ENCODE results near the gene ZNF585A.
A peak's percentile ranks its signal among the peaks of the same experiment; 100 is the strongest.
"Not testable (repeated sequence)": the region's sequence is repeated elsewhere in the genome, so short reads cannot be mapped to it uniquely, and the experiment has no call there.

ZNF585A gene

GRCh38 chr19:37172368-37173366, at the start of gene ZNF585A:
TSS of gene ZNF585A (minus strand) at chr19:37172695. CDS start at chr19:37169910, 2,785 bp downstream.
- peak; percentile 89 to 90 for DNase-seq

DNA sequence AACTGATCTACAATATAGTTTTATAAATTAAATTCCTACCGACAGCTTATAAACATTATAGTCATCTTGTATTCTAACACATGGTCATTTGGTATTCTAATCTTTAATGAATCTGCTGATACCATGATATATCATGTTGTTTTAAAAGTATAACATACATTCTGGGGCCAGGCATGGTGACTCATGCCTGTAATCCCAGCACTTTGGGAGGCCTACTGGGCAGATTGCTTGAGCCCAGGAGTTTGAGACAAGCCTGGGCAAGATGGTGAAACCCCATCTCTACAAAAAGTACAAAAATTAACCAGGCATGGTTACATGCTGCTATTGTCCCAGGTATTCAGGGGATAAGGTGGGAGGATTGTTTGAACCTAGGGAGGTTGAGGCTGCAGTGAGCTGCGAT, 48.6 kb upstream of the ZNF585A start:
- DNase-seq = no peak

DNA sequence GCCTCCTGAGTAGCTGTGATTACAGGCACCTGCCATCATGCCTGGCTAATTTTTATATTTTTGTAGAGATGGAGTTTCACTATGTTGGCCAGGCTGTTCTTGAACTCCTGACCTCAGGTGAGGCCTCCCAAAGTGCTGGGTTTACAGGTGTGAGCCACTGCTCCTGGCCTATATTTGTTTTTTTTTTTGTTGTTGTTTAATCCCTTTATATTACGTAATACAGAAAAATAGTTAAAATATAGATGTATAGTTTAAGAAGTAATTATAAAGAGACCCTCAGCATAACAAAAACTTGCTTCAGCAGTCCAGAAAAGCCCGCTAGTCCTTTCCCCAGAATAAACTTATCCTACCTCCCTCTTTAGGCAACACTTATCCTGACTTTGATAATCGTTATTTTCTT, 47.9 kb upstream of the ZNF585A start:
- DNase-seq = no peak

- DNase-seq = no peak
These were observed 46.1 kb upstream of the ZNF585A start for GRCh38 chr19:37218592-37218935.

GRCh38 chr19:37217775-37218591, 45.5 kb upstream of the ZNF585A start, which contains the start of gene ZNF383:
TSS of gene ZNF383 (plus strand) at chr19:37218214. CDS start at chr19:37230454, 12,240 bp downstream.
- peak; percentile 81 to 83 for DNase-seq

- no peak for DNase-seq
These were observed 44.9 kb upstream of the ZNF585A start for GRCh38 chr19:37217480-37217774.

DNA sequence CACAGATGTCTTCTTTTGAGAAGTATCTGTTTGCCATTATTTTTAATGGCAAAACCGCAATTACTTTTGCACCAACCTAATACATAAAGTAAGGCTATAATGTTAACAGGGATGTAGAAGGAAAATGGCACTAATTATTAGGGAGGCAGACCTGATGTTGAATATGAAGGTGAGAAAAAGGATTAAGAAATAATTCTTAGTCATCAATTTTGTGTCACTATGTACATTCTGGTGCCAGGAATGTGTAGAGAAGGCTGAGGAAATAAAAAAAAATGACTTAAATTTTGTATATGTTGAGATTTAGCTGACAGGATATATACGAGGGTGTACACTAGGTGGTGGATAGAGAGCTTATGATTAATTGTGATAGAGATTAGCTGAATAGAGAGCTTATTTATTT, 25.3 kb upstream of the ZNF585A start:
- no peak for DNase-seq

GRCh38 chr19:37197115-37197514, 24.6 kb upstream of the ZNF585A start:
- DNase-seq = not testable (repeated sequence)

GRCh38 chr19:37195248-37195647, 22.8 kb upstream of the ZNF585A start:
- not testable (repeated sequence) for DNase-seq

DNA sequence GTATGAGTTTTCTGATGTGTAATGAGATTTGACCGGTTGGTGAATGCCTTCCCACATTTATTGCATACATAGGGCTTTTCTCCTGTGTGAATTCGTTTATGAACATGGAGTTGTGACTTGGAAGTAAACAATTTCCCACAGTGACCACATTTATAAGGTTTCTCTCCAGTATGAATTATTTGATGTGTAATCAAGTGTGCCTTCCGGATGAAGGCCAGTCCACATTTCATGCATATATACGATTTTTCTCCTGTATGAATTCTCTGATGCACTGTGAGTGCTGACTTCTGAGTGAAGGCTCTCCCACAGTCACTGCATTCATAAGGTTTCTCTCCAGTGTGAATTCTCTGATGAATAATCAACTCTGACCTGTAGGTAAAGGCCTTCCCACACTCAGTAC, 13.6 kb upstream of the ZNF585A start:
- not testable (repeated sequence) for DNase-seq

GRCh38 chr19:37165635-37166034, 6.9 kb downstream of the ZNF585A start:
- DNase-seq = no peak

- DNase-seq = no peak
These were observed 12.3 kb downstream of the ZNF585A start for GRCh38 chr19:37160153-37160552.

DNA sequence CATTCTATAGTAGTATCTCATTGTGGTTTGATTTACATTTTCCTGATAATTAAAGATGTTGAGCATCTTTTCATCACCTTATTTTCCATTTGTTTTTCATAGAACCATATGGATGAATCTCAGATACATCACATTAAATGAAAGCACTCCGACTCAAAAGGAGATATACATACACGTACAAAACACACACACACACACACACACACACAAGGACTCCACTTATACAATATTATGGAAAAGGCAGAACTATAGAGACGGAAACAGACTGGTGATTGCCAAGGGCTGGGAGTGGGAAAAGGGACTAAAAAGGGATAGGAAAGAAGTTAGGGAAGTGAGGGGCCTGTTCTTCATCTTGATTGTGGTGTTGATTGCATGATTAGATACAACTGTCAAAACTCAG, 24.3 kb downstream of the ZNF585A start:
- DNase-seq = no peak

DNA sequence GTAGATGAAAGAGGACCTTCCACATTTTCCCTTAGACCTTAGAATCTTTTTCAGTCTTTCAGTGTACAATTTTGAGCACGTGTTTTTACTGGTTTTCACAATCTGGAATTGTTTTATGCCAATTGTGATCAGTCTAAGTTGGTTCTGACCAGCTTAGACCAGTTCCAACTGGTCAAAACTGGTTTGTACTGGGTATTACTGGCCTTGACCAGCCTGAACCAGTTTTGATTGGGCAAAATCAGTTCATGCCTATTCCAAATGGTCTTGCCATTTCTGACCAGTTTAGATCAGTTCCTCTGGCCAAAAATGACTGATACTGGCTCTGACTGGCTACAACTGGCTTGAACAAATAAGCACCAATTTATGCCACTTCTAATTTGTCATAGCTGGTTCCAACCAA, 36.4 kb downstream of the ZNF585A start:
- DNase-seq = no peak

GRCh38 chr19:37128821-37129177, 43.7 kb downstream of the ZNF585A start:
- DNase-seq = no peak

- DNase-seq = no peak
These were observed 44.3 kb downstream of the ZNF585A start for GRCh38 chr19:37127999-37128820.

DNA sequence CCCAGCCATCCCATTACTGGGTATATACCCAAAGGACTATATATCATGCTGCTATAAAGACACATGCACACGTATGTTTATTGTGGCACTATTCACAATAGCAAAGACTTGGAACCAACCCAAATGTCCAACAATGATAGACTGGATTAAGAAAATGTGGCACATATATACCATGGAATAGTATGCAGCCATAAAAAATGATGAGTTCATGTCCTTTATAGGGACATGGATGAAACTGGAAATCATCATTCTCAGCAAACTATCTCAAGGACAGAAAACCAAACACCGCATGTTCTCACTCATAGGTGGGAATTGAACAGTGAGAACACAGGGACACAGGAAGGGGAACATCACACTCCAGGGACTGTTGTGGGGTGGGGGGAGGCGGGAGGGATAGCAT, 50.4 kb downstream of the ZNF585A start:
- not testable (repeated sequence) for DNase-seq

- no peak for DNase-seq
These were observed 58.5 kb downstream of the ZNF585A start for GRCh38 chr19:37114001-37114400.

- DNase-seq = not testable (repeated sequence)
These were observed 60.7 kb downstream of the ZNF585A start for GRCh38 chr19:37111753-37112152.

DNA sequence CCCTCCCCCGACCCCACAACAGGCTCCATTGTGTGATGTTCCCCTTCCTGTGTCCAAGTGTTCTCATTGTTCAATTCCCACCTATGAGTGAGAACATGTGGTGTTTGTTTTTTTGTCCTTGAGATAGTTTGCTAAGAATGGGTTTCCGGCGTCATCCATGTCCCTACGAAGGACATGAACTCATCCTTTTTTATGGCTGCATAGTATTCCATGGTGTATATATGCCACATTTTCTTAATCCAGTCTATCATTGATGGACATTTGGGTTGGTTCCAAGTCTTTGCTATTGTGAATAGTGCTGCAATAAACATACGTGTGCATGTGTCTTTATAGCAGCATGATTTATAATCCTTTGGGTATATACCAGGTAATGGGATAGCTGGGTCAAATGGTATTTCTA, 68.4 kb downstream of the ZNF585A start:
- DNase-seq = not testable (repeated sequence)

GRCh38 chr19:37098570-37098969, 73.9 kb downstream of the ZNF585A start:
- DNase-seq = no peak

DNA sequence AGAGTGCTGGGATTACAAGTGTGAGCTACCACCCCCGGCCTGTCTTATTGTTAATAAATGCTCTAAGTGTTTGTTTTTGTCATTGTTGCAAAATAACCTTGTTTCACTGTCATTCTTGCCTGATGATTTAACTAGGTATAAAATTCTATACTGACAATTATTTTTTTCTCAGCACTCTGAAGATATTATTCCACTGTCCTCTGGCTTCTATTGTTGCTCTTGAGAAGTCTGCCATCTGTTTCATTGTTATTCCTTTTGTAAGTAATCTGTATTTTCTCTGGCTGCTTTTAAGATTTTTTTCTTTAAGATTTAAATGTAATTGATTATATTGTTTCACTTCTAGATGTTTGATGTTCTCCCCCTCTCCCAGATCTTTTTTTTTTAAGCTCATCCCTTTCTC, 76.6 kb downstream of the ZNF585A start:
- no peak for DNase-seq

All from activated CD4-positive, alpha-beta T cell treated with anti-CD3 and anti-CD28 coated beads for 4 hours (primary cell).